Neural cell (in vitro differentiated cells): ENCODE data around the gene TSPOAP1. TPM values are rescaled to one million over a fixed set of nuclear protein-coding genes. Genes with fewer than 3 reads are reported as not detected.

ENCODE experiments used
- H2AFZ ChIP-seq: fragments of 200-600, 300-800 bp; sonication (generic), shearing (Covaris generic); 2 replicates; pipeline ENCODE4 v1.6.0; 2014; ENCODE audit warnings: low read depth, mild to moderate bottlenecking, antibody characterized with exemption, low read length, moderate library complexity
- H3F3A ChIP-seq: fragments of 200-600 bp; shearing (Covaris generic); 2 replicates; pipeline ENCODE4 v1.6.1; 2016; ENCODE audit warnings: mild to moderate bottlenecking, moderate library complexity, mixed read lengths, antibody characterized with exemption, low read length; ENCODE audit not compliant: insufficient read depth, poor library complexity, severe bottlenecking
- H3K27ac ChIP-seq: fragments of 200-600, 300-800 bp; sonication (generic), shearing (Covaris generic); 2 replicates; pipeline ENCODE4 v1.5.1; 2014; ENCODE audit warnings: mild to moderate bottlenecking, low read length, moderate library complexity
- H3K27me3 ChIP-seq: fragments of 300-800, 200-600 bp; sonication (generic), shearing (Covaris generic); 2 replicates; pipeline ENCODE4 v1.6.0; 2014; ENCODE audit warnings: mild to moderate bottlenecking, low read depth, low read length, moderate library complexity; ENCODE audit not compliant: insufficient read depth
- H3K36me3 ChIP-seq: fragments of 300-800, 200-600 bp; sonication (generic), shearing (Covaris generic); 2 replicates; pipeline ENCODE4 v1.5.1; 2014; ENCODE audit warnings: mild to moderate bottlenecking, antibody characterized with exemption, low read length, moderate library complexity; ENCODE audit not compliant: insufficient read depth
- H3K4me2 ChIP-seq: fragments of 300-800, 200-600 bp; sonication (generic), shearing (Covaris generic); 2 replicates; pipeline ENCODE4 v1.6.0; 2014; ENCODE audit warnings: mild to moderate bottlenecking, low read length
- H3K4me3 ChIP-seq: fragments of 300-800, 200-600 bp; sonication (generic), shearing (Covaris generic); 2 replicates; pipeline ENCODE4 v1.5.1; 2014; ENCODE audit warnings: mild to moderate bottlenecking, low read length, moderate library complexity
- H3K79me2 ChIP-seq: fragments of 200-600 bp; shearing (Covaris generic); replicated peaks from 2 replicates; pipeline ENCODE4 v1.6.0; 2014; ENCODE audit warnings: mild to moderate bottlenecking, low read length, moderate library complexity; ENCODE audit not compliant: insufficient read depth
- H3K9ac ChIP-seq: fragments of 300-800, 200-600 bp; sonication (generic), shearing (Covaris generic); 2 replicates; pipeline ENCODE4 v1.6.1; 2016; ENCODE audit warnings: mild to moderate bottlenecking, low read length, mixed read lengths
- H3K9me2 ChIP-seq: fragments of 200-600 bp; shearing (Covaris generic); 2 replicates; pipeline ENCODE4 v1.6.1; 2016; ENCODE audit warnings: mild to moderate bottlenecking, low read length, mixed read lengths; ENCODE audit not compliant: insufficient read depth
- H3K9me3 ChIP-seq: fragments of 200-600, 300-800 bp; sonication (generic), shearing (Covaris generic); 2 replicates; pipeline ENCODE4 v1.6.1; 2016; ENCODE audit warnings: mild to moderate bottlenecking, mixed run types, low read length, moderate library complexity, mixed read lengths
- H4K20me1 ChIP-seq: fragments of 200-600 bp; shearing (Covaris generic); 2 replicates; pipeline ENCODE4 v1.6.1; 2016; ENCODE audit warnings: mild to moderate bottlenecking, mixed run types; ENCODE audit not compliant: insufficient read depth
- EP300 ChIP-seq: fragments of 450-650 bp; conservative IDR thresholded peaks from 2 replicates; pipeline ENCODE4 v1.6.1; 2014; ENCODE audit warnings: antibody characterized with exemption, mild to moderate bottlenecking, moderate library complexity; ENCODE audit not compliant: poor library complexity, severe bottlenecking
- EZH2 ChIP-seq: fragments of 200-600, 300-800 bp; shearing (Covaris generic), sonication (generic); IDR thresholded peaks from 2 replicates; pipeline ENCODE4 v1.6.1; 2014; ENCODE audit warnings: antibody characterized with exemption, low read length, borderline replicate concordance, mild to moderate bottlenecking; ENCODE audit not compliant: insufficient read depth, poor library complexity, severe bottlenecking
- MXI1 ChIP-seq: fragments of 450-650 bp; conservative IDR thresholded peaks from 2 replicates; pipeline ENCODE4 v1.6.1; 2014; ENCODE audit warnings: antibody characterized with exemption, mild to moderate bottlenecking; ENCODE audit not compliant: poor library complexity, severe bottlenecking
- POLR2AphosphoS5 ChIP-seq: IDR thresholded peaks from 2 replicates; pipeline ENCODE4 v1.6.1; 2012
- RAD21 ChIP-seq: fragments of 450-650 bp; conservative IDR thresholded peaks from 2 replicates; pipeline ENCODE4 v1.6.1; 2014; ENCODE audit warnings: antibody characterized with exemption, mild to moderate bottlenecking, moderate library complexity
- SMC3 ChIP-seq: fragments of 450-650 bp; conservative IDR thresholded peaks from 2 replicates; pipeline ENCODE4 v1.6.1; 2014; ENCODE audit warnings: antibody characterized with exemption, mild to moderate bottlenecking, moderate library complexity; ENCODE audit not compliant: poor library complexity
- TAF1 ChIP-seq: IDR thresholded peaks from 2 replicates; pipeline ENCODE4 v1.6.1; 2012; ENCODE audit warnings: low read depth
- polyA plus RNA-seq: library from polyadenylated mRNA; depleted of rRNA; stranded (reverse); fragments of >200 nt; gene quantifications from 2 replicates; pipeline ENCODE4 v1.2.3, GENCODE V29; 2014
- TF ChIP-seq, protein P1 (sequence below): IDR thresholded peaks from 2 replicates; pipeline ENCODE4 v1.6.1; 2012; ENCODE audit warnings: borderline replicate concordance
- TF ChIP-seq, protein P2 (sequence below): fragments of 450-650 bp; IDR thresholded peaks from 2 replicates; pipeline ENCODE4 v1.5.1; 2014; ENCODE audit warnings: antibody characterized with exemption, mild to moderate bottlenecking, moderate library complexity; ENCODE audit not compliant: poor library complexity, severe bottlenecking

TSPOAP1 gene
- polyA plus RNA-seq, 1 donor from 2014 or later = 103 TPM

DNA sequence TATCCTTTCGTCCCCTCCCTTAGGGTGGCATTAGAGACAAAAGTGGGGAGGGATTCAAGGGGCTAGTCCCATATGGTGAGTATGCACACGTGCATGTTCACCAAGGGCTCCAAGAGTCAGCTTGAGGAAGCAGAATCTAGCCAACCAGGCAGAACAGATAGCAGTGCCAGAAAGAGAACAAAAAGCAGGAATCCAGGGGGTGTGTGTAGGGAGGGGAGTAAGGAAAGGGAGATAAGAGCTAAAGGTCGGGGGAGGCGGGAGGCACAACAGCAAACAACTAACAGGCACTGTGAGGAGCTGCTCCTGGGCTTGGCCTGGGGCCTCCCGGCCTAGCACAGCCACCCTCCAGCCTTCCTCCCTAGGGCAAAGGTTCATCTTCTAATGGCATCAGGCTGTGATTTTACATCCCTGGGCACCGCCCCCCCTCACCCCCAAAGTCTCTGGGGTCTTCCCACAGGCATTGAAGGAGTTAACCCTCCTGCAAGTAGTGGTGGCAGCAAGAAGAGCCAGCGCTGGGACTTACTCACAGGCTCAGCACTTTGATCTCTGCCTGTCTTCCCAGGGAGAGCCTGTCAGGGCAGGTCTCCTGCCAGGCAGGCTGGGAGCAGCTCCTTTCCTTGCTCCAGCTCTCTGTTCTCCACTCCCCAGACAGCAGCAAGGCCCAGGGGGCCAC lies 35.8 kb upstream of the TSPOAP1 start:
- Histone ChIP-seq H3K27me3 (no peaks in the 10 kb centered on the region), H3K9me2 (no peaks in the 10 kb centered on the region), H4K20me1 (no peaks in the 10 kb centered on the region), H3K79me2 (no peaks in the 10 kb centered on the region), H3K9me3 (no peaks in the 10 kb centered on the region), H3K36me3 (no peaks in the 10 kb centered on the region), H3K27ac (no peak overlapping the region), H3F3A (no peaks in the 10 kb centered on the region), H3K4me3 (no peak overlapping the region), H3K9ac (no peak overlapping the region), H3K4me2 (no peak overlapping the region), H2AFZ (no peak overlapping the region)
- TF ChIP-seq SMC3 (no peak), EZH2 (no peak), TAF1 (no peak), MXI1 (no peak), POLR2AphosphoS5 (no peak), EP300 (no peak), RAD21 (no peak)
- TF ChIP-seq, protein P1, sequence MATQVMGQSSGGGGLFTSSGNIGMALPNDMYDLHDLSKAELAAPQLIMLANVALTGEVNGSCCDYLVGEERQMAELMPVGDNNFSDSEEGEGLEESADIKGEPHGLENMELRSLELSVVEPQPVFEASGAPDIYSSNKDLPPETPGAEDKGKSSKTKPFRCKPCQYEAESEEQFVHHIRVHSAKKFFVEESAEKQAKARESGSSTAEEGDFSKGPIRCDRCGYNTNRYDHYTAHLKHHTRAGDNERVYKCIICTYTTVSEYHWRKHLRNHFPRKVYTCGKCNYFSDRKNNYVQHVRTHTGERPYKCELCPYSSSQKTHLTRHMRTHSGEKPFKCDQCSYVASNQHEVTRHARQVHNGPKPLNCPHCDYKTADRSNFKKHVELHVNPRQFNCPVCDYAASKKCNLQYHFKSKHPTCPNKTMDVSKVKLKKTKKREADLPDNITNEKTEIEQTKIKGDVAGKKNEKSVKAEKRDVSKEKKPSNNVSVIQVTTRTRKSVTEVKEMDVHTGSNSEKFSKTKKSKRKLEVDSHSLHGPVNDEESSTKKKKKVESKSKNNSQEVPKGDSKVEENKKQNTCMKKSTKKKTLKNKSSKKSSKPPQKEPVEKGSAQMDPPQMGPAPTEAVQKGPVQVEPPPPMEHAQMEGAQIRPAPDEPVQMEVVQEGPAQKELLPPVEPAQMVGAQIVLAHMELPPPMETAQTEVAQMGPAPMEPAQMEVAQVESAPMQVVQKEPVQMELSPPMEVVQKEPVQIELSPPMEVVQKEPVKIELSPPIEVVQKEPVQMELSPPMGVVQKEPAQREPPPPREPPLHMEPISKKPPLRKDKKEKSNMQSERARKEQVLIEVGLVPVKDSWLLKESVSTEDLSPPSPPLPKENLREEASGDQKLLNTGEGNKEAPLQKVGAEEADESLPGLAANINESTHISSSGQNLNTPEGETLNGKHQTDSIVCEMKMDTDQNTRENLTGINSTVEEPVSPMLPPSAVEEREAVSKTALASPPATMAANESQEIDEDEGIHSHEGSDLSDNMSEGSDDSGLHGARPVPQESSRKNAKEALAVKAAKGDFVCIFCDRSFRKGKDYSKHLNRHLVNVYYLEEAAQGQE = no peak
- TF ChIP-seq, protein P2, sequence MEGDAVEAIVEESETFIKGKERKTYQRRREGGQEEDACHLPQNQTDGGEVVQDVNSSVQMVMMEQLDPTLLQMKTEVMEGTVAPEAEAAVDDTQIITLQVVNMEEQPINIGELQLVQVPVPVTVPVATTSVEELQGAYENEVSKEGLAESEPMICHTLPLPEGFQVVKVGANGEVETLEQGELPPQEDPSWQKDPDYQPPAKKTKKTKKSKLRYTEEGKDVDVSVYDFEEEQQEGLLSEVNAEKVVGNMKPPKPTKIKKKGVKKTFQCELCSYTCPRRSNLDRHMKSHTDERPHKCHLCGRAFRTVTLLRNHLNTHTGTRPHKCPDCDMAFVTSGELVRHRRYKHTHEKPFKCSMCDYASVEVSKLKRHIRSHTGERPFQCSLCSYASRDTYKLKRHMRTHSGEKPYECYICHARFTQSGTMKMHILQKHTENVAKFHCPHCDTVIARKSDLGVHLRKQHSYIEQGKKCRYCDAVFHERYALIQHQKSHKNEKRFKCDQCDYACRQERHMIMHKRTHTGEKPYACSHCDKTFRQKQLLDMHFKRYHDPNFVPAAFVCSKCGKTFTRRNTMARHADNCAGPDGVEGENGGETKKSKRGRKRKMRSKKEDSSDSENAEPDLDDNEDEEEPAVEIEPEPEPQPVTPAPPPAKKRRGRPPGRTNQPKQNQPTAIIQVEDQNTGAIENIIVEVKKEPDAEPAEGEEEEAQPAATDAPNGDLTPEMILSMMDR = no peak

DNA sequence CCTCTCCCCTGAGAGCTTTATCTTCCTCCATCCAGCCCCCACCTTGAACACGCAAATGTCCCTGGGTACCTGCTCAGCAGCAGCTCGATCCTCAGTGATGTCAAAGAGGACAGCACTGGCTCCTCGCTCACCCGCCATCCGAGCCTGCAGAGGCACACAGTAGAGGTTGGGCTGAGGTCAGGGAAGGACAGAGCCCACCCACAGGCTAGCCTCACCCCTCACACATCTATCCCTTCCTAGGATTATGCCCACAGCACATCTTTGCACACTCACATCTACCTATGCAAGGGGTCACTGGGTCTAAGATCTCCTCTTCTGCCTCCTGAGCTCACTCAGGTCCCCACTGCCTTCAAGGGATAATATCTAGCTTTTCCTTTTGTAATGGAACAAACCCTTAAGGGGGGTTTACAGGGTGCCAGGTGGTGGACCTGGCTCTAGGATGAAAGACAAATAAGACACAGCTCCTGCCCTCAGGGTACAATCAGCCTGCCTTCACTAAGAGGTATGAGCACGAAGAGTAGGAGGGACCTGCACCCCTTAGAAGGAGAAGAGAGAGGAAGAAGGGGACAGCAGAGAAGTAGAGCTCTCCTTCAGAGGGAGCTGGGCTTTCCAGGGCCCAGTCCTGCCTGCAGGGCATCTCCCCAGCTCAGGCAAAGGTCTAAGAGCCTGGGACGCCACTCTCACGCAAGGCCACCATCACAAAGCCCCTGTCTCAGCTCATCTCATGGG lies 35.0 kb upstream of the TSPOAP1 start:
- no peak for TF ChIP-seq MXI1
- no peak for TF ChIP-seq SMC3
- TF ChIP-seq EP300 = no peak
- no peaks in the 10 kb centered on the region for H3F3A ChIP-seq
- H3K9ac ChIP-seq = no peak overlapping the region
- no peak overlapping the region for H3K4me2 ChIP-seq
- H4K20me1 ChIP-seq = no peaks in the 10 kb centered on the region
- no peaks in the 10 kb centered on the region for H3K36me3 ChIP-seq
- no peak overlapping the region for H2AFZ ChIP-seq
- no peaks in the 10 kb centered on the region for H3K27me3 ChIP-seq
- no peaks in the 10 kb centered on the region for H3K79me2 ChIP-seq
- no peaks in the 10 kb centered on the region for H3K9me2 ChIP-seq
- H3K4me3 ChIP-seq = no peak overlapping the region
- H3K9me3 ChIP-seq = no peaks in the 10 kb centered on the region
- no peak overlapping the region for H3K27ac ChIP-seq
